Activated CD4-positive, alpha-beta T cell treated with anti-CD3 and anti-CD28 coated beads, Interleukin-2, amount 50 U/mL, for 24 hours (primary cell): ENCODE results near the gene PAQR5.

Experiments
- DNase-seq, 2 donors: peaks; one replicate each; pipeline ENCODE4 v3.0.0-alpha.2; 2020; ENCODE audit warnings: low read depth in 1 of 2, low spot score in 1 of 2

PAQR5 gene

GRCh38 chr15:69456208-69457166 lies 157.8 kb downstream of the PAQR5 start:
- no peak for DNase-seq
